Measurements from ENCODE around the gene CCDC77.

Gene CCDC77

GRCh38 chr12:454833-455232, 53.4 kb downstream of the CCDC77 start:
- no peak for FAIRE-seq

DNA sequence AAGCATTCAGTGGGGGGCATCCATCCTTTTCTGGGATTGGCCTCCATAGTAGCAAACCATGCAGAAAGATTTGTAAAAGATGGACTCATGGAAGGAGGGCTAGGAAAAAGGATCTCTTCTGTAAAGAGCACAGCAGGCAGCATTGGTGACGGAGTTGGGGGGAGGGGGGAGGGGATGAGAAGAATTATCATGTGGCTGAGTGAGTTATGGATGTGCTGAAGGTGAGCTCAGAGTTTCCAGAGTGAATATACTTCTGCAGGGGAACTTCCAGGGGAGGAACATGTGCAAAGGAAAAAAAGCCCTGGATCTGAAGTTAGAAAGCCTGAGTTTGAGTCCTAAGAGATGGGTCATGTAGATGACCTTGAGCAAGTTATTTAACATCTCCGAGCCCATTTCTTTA, 54.4 kb downstream of the CCDC77 start:
- FAIRE-seq, result no peak

- no peak for FAIRE-seq
Measured at GRCh38 chr12:457676-458075, 56.2 kb downstream of the CCDC77 start.

DNA sequence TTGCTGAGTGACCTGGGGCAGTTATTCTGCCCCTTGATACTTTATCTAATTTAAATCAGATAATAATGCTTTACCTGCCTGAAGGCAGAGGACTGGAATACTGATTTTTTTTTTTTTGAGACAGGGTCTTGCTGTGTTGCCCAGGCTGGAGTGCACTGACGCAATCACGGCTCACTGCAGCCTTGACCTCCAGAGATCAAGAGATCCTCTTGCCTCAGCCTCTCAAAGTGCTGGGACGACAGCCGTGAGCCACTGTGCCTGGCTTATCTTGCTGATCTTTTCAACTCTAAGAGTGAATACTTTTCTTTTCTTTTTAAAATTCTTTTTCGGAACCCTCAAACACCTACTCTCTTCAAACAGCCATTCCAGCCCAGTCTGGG, 57.6 kb downstream of the CCDC77 start:
- FAIRE-seq, result no peak

GRCh38 chr12:459430-460258, 58.2 kb downstream of the CCDC77 start, which contains the start of gene B4GALNT3:
Gene B4GALNT3, plus strand, starts transcription at chr12:459939. Its CDS starts 438 bp downstream, at chr12:460377.
- no peak for FAIRE-seq

GRCh38 chr12:460261-461230, 59.1 kb downstream of the CCDC77 start:
- no peak for FAIRE-seq

DNA sequence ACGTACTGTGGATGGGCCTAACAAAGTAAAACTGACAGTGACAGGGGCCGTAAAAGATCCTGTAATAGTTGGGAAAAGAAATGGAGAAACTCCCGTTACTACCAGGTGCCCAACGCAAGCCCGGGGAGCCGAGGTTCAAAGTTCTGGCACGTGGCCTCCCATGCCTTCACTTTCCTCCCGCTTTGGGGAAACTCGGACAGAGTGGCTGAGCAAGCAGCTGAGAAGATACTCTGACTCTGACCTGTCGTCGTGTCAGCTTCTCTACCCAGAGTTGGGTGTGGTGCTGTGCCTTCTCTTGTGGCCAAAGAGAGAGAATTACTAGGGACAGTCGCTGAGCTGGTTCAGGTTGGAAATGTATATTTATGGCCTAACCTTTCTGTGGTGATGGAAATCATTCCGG, 60.0 kb downstream of the CCDC77 start:
- no peak for FAIRE-seq

- no peak for FAIRE-seq
Measured at GRCh38 chr12:462936-463705, 61.7 kb downstream of the CCDC77 start.

DNA sequence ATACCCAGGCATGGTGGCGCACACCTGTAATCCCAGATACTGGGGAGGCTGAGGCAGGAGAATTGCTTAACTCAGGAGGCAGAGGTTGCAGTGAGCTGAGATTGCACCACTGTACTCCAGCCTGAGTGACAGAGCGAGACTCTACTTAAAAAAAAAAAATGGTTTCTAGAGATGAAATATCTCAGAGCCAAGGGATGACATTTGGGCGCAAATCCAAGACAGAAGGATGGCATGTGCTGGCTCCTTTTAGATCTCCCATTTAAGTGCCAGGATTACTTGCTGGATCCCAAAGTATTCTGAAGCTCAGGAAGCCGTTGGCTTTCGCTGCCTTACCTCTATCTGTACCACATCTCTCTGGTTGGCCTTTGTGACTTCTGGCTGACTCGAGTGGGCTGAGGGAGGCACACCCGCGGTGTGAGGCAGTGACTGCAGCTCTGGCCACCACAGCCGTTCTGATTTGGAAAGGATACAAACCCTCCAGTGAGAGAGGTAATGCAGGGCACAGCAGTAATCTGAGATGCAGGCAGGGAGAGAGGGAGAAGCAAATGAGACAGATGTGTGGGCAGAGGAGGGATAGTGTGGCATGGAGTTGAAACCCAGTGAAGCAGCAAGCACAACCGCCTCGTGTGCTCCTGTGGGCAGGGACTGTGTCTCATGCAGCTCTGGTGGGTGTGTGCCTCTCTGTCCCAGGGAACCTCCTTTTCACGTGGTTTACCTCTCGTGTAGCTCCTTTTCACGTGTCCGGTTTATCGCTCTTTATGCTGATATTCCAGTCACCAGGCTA, 63.2 kb downstream of the CCDC77 start:
- FAIRE-seq, result no peak

DNA sequence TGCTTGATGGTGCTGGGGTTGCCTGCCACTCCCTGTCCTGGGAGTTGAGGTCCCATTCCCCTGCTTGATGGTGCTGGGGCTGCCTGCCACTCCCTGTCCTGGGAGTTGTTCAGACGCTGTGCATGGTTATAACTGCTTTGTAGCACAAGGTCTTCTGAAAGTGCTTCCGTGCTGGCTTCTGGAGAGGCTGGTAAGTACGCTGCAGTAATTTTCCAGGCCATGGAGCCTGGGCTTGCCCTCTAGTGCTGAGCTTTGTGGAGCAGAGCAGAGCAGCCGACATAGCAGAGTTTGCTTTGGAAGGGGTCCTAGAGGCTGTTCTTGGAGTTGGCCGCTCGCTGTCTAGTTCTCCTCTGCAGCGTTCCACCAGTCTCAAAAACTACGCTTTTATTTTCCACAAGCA, 64.6 kb downstream of the CCDC77 start:
- FAIRE-seq, result no peak

DNA sequence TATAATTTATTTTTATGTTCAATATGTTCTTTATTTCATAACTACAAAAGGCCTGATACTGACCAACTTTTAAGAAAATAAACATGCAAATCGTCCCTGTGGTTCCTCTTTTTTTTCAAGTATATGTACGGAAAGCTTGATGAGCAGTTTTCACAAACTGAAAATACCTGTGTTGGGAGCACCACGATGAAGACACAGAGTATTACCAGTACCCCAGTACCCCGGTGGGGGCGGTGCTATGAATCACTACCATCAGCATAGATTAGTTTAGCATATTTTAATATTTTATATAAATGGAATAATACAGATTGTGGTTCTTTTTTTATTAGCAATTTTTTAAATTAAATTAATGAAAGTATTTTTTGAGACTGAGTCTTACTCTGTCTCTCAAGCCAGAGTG, 65.3 kb downstream of the CCDC77 start:
- no peak for FAIRE-seq

DNA sequence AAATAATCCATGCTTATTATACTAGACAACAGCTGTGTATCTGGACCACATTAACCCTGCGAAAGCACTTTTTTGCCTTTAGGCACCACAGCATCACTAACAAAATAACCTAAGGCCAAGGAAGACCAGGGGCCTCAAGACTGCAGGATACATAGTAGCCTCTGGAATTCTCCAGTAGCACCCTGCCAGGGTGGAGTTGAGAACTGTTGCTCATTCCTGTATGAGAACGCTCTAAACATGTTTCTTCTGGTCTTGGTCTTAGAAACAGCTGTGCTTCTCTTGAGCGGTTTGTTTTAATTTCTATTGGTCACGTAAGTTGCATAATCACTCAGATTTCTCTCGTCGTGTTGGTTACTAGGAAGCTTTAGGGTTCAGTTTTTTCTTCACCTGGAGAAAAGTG, 66.1 kb downstream of the CCDC77 start:
- FAIRE-seq, result no peak

DNA sequence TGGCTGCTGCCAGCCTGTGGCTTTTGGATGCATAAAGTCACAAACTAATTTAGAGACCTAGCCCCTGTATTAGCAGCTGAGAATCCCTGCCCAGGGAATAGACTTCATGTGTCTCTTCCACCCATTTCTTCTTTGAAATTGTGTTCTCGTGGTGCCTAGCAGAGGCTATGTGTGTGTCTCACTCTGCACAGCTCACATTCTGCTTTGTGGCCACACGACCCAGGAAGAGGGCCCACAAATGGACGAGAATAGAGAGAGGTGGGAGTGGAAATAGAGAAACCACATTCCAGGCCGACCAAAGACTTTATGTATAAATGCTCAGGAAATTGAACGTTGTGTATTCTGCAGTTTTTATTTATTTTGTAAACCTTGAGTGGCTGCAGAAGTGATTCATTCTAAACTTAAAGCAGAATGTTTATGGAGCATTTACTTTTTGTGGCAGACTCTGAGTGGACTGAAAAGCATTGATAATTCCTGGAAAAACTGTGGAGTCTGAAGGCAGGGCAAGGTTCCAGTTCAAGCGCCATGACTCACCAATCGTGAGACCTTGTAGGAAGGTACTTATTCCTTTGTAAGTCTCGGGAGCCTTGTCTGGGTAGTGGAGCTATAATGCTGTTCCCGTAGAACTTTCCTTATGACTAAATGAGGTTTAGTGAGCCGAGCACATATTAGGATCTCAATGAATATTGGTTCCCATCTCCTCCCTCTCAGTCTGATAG, 67.4 kb downstream of the CCDC77 start:
- FAIRE-seq, result no peak

DNA sequence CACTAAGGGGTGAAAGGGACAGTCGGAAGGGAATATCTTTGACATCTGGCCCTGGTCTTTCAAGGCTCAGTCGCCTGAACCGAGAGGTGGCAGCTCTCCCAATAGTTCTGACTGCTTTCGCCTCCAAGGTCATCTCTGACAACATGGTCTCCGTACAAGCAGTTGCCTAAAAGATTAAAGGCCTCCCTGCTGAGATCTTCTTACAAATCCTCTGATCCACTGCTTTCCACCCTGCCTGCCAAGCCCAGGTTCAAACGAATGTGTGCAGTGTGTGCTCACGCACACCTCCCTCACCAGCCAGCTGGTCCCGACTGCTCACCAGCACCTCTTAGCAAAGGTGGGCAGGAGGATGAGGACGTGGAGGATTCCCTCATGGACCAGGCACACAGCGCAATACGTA, 68.7 kb downstream of the CCDC77 start:
- no peak for FAIRE-seq

GRCh38 chr12:473198-473597, 71.8 kb downstream of the CCDC77 start:
- FAIRE-seq, result no peak

DNA sequence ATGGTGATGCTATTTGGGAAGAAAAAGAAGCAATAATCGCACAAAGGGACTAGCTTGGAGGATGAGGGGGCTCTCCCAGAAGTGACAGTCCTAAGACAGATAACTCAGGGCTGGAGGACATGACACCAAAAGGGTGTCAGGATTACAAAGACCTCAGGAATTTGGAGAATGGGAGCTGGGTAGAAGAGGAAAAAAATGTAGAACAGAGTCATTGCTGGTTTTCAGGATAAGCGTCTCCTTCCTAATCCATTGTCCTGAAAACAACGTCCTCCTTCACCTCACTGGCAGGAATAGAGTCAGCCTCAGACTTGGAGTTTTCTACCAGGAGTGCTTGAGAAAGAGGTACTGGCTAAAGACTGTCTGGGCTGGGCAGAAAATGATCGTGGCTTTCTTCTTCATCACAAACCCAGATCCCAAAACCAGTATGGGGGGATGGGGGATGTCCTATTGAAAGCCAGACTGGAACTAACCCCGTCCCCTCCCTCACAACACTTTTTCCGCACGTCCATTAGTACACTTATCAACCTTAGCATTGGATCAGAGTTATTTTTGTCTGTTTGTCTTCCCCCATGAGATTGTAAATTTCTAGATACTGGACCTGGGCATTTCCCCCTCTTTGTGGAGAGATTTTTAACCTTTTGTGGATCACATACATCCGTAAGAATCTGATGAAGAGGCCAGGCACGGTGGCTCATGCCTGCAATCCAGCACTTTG, 72.6 kb downstream of the CCDC77 start:
- no peak for FAIRE-seq

DNA sequence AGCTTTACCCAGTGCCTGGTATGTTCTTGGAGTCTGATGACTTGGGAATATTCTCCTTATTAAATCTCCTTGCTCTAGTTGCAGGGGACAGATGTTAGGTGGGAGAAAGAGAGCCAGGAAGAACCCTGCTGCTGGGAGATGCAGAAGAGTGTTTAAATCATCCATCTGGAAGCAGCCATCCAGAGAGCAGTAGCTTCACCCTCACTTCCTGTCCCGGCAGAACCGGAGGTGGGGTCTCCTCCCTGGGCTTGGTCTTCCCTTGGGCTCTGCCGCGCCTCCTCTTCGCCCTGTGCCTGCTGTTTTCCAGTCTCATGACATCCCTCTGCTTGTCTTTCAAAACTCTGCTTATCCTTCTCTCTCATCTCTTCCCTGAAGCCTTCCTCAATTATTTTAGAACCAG, 73.8 kb downstream of the CCDC77 start:
- no peak for FAIRE-seq

- FAIRE-seq, result no peak
Measured at GRCh38 chr12:479161-479560, 77.7 kb downstream of the CCDC77 start.

DNA sequence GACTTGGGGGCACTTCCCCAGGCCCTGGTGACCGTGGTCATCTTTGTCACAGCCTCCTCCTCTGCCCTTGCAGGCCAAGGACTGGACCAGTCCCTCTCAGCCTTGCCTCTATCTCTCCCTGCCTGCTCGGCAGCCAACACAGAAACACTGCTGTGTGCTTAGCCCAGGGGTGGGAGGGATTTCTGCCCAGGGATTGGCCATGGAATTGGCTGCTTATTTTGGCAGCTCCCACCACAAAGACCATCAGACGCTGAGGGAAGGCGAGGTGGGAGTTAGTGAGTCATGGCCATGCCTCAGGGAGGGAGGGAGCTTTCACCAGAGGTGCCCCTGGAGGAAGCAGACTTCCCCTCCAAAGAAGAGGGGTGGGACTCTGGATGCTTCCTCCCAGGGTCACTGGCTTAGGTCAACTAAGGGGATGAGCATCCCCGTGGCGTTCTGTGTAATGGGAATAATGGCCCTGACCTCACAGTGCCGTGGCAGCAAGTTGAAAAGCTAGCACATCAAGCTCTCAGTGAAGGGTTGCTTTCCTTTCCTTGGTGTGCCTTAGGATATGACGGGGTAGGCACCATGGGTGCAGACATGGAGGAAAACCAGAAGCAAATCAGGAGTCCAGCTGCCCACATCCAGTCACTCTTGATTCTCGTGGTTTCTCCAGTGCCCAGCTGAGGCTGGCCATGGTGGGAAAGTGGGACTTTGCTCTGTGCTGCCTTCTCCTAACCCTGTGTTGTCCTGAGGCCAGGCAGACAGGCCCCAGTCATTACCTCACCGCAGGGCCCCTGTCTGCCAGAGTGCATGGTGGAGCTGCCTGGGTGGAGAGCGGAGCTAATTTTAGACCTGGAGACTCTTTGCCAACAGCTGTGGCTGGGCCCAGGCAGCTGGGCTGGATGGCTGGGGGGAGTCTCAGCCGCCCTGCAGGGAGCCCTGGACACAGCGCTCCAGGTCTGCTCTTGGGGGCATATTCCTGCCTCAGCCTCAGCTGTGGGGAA, 79.7 kb downstream of the CCDC77 start:
- FAIRE-seq, result no peak

GRCh38 chr12:482061-482460, 80.6 kb downstream of the CCDC77 start:
- no peak for FAIRE-seq

All from G401.6 (cell line).